WTC11 (cell line): ENCODE measurements around the gene ULK4. TPM values are rescaled to one million over a fixed set of nuclear protein-coding genes. Genes with fewer than 3 reads are reported as not detected.

Experiments used
- ATAC-seq: fragments of 200-7000 bp; cut with Tn5 transposase; 2 replicates; pipeline ENCODE4 v1.10.0; 2021; ENCODE audit warnings: mild to moderate bottlenecking, moderate library complexity
- CTCF ChIA-PET: fragments of 300-600 bp; sonication (Branson Sonifier 250); formaldehyde crosslinking; loops from one replicate; lab custom pipeline; 2021; ENCODE audit warnings: antibody characterized with exemption; lab: Charles Lee
- POLR2A ChIA-PET: fragments of 350-600 bp; sonication (Branson Sonifier 250); formaldehyde crosslinking; loops from one replicate; lab custom pipeline; 2021; ENCODE audit warnings: antibody characterized with exemption; lab: Charles Lee
- DNase-seq: peaks from one replicate; pipeline ENCODE4 v3.0.0; 2021; ENCODE audit warnings: low spot score
- H3K27ac Mint-ChIP-seq: 2 replicates; pipeline ENCODE4 v1.8.0; 2021; ENCODE audit warnings: mixed read lengths
- H3K27me3 Mint-ChIP-seq: 2 replicates; pipeline ENCODE4 v1.8.0; 2021; ENCODE audit warnings: low read depth, mild to moderate bottlenecking, moderate library complexity, mixed read lengths
- H3K36me3 Mint-ChIP-seq: 2 replicates; pipeline ENCODE4 v1.8.0; 2021; ENCODE audit warnings: mixed read lengths
- H3K4me1 Mint-ChIP-seq: 2 replicates; pipeline ENCODE4 v1.8.0; 2022; ENCODE audit warnings: mixed read lengths
- H3K4me3 Mint-ChIP-seq: 2 replicates; pipeline ENCODE4 v1.8.0; 2021; ENCODE audit warnings: mild to moderate bottlenecking, moderate library complexity, mixed read lengths
- H3K9me3 Mint-ChIP-seq: 2 replicates; pipeline ENCODE4 v1.8.0; 2021; ENCODE audit warnings: mixed read lengths
- EMX1 ChIP-seq: fragments of 250-450 bp; sonication (Bioruptor Pico); IDR thresholded peaks from 2 replicates; pipeline ENCODE4 v1.8.0; 2021; ENCODE audit warnings: mild to moderate bottlenecking
- ERG ChIP-seq: fragments of 250-450 bp; sonication (Bioruptor Pico); IDR thresholded peaks from 2 replicates; pipeline ENCODE4 v1.8.0; 2021; ENCODE audit warnings: mild to moderate bottlenecking
- PRDM15 ChIP-seq: sonication (generic); formaldehyde crosslinking; IDR thresholded peaks from 2 replicates; pipeline ENCODE4 v1.8.0; 2022; ENCODE audit warnings: missing genetic modification reagents
- RORB ChIP-seq: fragments of 250-450 bp; sonication (Bioruptor Pico); IDR thresholded peaks from 2 replicates; pipeline ENCODE4 v1.9.0; 2021; ENCODE audit warnings: mild to moderate bottlenecking
- SMAD3 ChIP-seq: sonication (generic); formaldehyde crosslinking; IDR thresholded peaks from 2 replicates; pipeline ENCODE4 v1.8.0; 2022; ENCODE audit warnings: missing genetic modification reagents, mild to moderate bottlenecking, borderline replicate concordance
- STAT6 ChIP-seq: sonication (generic); formaldehyde crosslinking; conservative IDR thresholded peaks from 2 replicates; pipeline ENCODE4 v1.8.1; 2023; ENCODE audit warnings: mild to moderate bottlenecking, low read depth, missing genetic modification reagents, moderate library complexity
- TCF7 ChIP-seq: sonication (generic); formaldehyde crosslinking; IDR thresholded peaks from 2 replicates; pipeline ENCODE4 v1.8.0; 2022; ENCODE audit warnings: mild to moderate bottlenecking, low read depth, missing genetic modification reagents, moderate library complexity
- ZNF232 ChIP-seq: sonication (generic); formaldehyde crosslinking; IDR thresholded peaks from 2 replicates; pipeline ENCODE4 v1.8.0; 2022; ENCODE audit warnings: mild to moderate bottlenecking, missing genetic modification reagents
- ZNF281 ChIP-seq: sonication (generic); formaldehyde crosslinking; IDR thresholded peaks from 2 replicates; pipeline ENCODE4 v1.8.0; 2023; ENCODE audit warnings: mild to moderate bottlenecking, missing genetic modification reagents
- ZNF423 ChIP-seq: fragments of 250-450 bp; sonication (Bioruptor Pico); IDR thresholded peaks from 2 replicates; pipeline ENCODE4 v2.1.2; 2022; ENCODE audit warnings: mild to moderate bottlenecking, moderate library complexity
- total RNA-seq: library from RNA; stranded (reverse); gene quantifications from 3 replicates; pipeline ENCODE4 v1.2.3, GENCODE V29; 2021
- TF ChIP-seq, protein P1 (sequence below): fragments of 250-450 bp; sonication (Bioruptor Pico); IDR thresholded peaks from 2 replicates; pipeline ENCODE4 v1.9.0; 2021; ENCODE audit warnings: mild to moderate bottlenecking
- TF ChIP-seq, protein P2 (sequence below): fragments of 200-600 bp; IDR thresholded peaks from 2 replicates; pipeline ENCODE4 v1.8.0; 2022; ENCODE audit warnings: antibody characterized with exemption

ULK4 gene
- total RNA-seq, 1 experiment from 2014 or later, result 9.2 TPM

GRCh38 chr3:41498847-41499246 is 463.1 kb downstream of the ULK4 start (continued):
- TF ChIP-seq ZNF281, result no peak
- no peak for TF ChIP-seq ZNF423 (CRISPR knock-in tag)
- TF ChIP-seq, protein P1, sequence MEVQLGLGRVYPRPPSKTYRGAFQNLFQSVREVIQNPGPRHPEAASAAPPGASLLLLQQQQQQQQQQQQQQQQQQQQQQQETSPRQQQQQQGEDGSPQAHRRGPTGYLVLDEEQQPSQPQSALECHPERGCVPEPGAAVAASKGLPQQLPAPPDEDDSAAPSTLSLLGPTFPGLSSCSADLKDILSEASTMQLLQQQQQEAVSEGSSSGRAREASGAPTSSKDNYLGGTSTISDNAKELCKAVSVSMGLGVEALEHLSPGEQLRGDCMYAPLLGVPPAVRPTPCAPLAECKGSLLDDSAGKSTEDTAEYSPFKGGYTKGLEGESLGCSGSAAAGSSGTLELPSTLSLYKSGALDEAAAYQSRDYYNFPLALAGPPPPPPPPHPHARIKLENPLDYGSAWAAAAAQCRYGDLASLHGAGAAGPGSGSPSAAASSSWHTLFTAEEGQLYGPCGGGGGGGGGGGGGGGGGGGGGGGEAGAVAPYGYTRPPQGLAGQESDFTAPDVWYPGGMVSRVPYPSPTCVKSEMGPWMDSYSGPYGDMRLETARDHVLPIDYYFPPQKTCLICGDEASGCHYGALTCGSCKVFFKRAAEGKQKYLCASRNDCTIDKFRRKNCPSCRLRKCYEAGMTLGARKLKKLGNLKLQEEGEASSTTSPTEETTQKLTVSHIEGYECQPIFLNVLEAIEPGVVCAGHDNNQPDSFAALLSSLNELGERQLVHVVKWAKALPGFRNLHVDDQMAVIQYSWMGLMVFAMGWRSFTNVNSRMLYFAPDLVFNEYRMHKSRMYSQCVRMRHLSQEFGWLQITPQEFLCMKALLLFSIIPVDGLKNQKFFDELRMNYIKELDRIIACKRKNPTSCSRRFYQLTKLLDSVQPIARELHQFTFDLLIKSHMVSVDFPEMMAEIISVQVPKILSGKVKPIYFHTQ (CRISPR knock-in tag), result no peak

DNA sequence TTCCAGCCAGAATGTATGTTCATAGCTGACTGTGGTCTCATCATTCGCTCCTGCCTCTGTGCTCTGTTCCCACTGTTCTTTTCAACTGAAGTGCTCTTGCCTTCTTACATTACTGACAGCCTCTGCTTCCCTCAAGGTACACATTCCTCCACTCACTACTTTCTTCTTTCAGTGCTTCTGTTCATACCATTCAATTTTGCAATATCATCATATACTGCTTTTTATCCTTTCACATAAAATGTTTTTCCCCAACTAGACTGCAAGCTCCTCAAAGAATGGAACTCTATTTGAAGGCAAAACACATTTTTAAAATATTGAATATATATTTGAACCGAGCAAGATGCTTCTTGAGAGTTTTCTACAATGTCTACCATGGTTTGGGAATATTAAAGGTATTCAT is 471.5 kb downstream of the ULK4 start:
- POLR2A ChIA-PET, result no interaction called here
- CTCF ChIA-PET, result no interaction called here
- Mint-ChIP-seq H3K9me3 (no peaks in the 10 kb centered on the region), H3K4me3 (no peak overlapping the region), H3K36me3 (no peaks in the 10 kb centered on the region), H3K27me3 (no peaks in the 10 kb centered on the region), H3K4me1 (peaks cover 8% of the 10 kb centered on the region), H3K27ac (no peak overlapping the region)
- ATAC-seq, result no peak
- no peak for DNase-seq
- TF ChIP-seq TCF7 (CRISPR knock-in tag) (no peak), ZNF232 (CRISPR knock-in tag) (no peak), ZNF281 (no peak)
- TF ChIP-seq, protein P2, sequence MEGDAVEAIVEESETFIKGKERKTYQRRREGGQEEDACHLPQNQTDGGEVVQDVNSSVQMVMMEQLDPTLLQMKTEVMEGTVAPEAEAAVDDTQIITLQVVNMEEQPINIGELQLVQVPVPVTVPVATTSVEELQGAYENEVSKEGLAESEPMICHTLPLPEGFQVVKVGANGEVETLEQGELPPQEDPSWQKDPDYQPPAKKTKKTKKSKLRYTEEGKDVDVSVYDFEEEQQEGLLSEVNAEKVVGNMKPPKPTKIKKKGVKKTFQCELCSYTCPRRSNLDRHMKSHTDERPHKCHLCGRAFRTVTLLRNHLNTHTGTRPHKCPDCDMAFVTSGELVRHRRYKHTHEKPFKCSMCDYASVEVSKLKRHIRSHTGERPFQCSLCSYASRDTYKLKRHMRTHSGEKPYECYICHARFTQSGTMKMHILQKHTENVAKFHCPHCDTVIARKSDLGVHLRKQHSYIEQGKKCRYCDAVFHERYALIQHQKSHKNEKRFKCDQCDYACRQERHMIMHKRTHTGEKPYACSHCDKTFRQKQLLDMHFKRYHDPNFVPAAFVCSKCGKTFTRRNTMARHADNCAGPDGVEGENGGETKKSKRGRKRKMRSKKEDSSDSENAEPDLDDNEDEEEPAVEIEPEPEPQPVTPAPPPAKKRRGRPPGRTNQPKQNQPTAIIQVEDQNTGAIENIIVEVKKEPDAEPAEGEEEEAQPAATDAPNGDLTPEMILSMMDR, result no peak

GRCh38 chr3:41489231-41489630 is 472.7 kb downstream of the ULK4 start:
- Mint-ChIP-seq H3K4me1 (peaks cover 8% of the 10 kb centered on the region), H3K9me3 (no peaks in the 10 kb centered on the region), H3K27ac (no peak overlapping the region), H3K27me3 (no peaks in the 10 kb centered on the region), H3K4me3 (no peak overlapping the region), H3K36me3 (no peaks in the 10 kb centered on the region)
- DNase-seq, result no peak
- CTCF ChIA-PET, result interaction anchor here (0.6 kb wide), 1 partner anchor 10 kb away, joined by 3 read pairs; no protein-coding TSS in a partner anchor
- ATAC-seq, result no peak
- POLR2A ChIA-PET, result no interaction called here
- TF ChIP-seq PRDM15 (CRISPR knock-in tag) (no peak), RORB (CRISPR knock-in tag) (no peak), EMX1 (no peak), STAT6 (CRISPR knock-in tag) (no peak), SMAD3 (CRISPR knock-in tag) (no peak), ERG (CRISPR knock-in tag) (no peak)
